SU-DHL-6 (cell line): Measurements from ENCODE around the gene RNF114.

Source experiments
- H2AFZ ChIP-seq: fragments of 200-600 bp; sonication (generic); 2 replicates; pipeline ENCODE4 v1.6.1; 2014; ENCODE audit warnings: low read depth, mild to moderate bottlenecking, moderate library complexity, mixed read lengths, antibody characterized with exemption, low read length; ENCODE audit not compliant: severe bottlenecking
- H3F3A ChIP-seq: fragments of 200-600 bp; shearing (Covaris generic); 2 replicates; pipeline ENCODE4 v1.6.0; 2016; ENCODE audit warnings: antibody characterized with exemption, mild to moderate bottlenecking; ENCODE audit not compliant: insufficient read depth
- H3K27ac ChIP-seq: fragments of 200-600 bp; sonication (generic); 2 replicates; pipeline ENCODE4 v1.5.1; 2016; ENCODE audit warnings: low read depth, mild to moderate bottlenecking, low read length, moderate library complexity, mixed read lengths
- H3K27me3 ChIP-seq: fragments of 200-600 bp; sonication (generic), shearing (Covaris generic); 2 replicates; pipeline ENCODE4 v1.6.0; 2014; ENCODE audit warnings: mild to moderate bottlenecking, low read length
- H3K36me3 ChIP-seq: fragments of 200-600 bp; sonication (generic); 2 replicates; pipeline ENCODE4 v1.6.1; 2014; ENCODE audit warnings: mild to moderate bottlenecking, low read length, mixed read lengths
- H3K4me2 ChIP-seq: fragments of 300-600, 200-600 bp; shearing (Covaris generic), sonication (generic); 2 replicates; pipeline ENCODE4 v1.6.0; 2014; ENCODE audit warnings: low read length, low read depth, mild to moderate bottlenecking; ENCODE audit not compliant: poor library complexity, severe bottlenecking
- H3K4me3 ChIP-seq: fragments of 200-600 bp; sonication (generic); 2 replicates; pipeline ENCODE4 v1.5.1; 2014; ENCODE audit warnings: antibody characterized with exemption, low read length, mild to moderate bottlenecking, mixed read lengths; ENCODE audit not compliant: insufficient read depth, poor library complexity, severe bottlenecking
- H3K79me2 ChIP-seq: fragments of 200-600 bp; sonication (generic); 2 replicates; pipeline ENCODE4 v1.6.1; 2014; ENCODE audit warnings: mild to moderate bottlenecking, low read length, moderate library complexity; ENCODE audit not compliant: insufficient read depth
- H3K9ac ChIP-seq: fragments of 200-600 bp; sonication (generic); 2 replicates; pipeline ENCODE4 v1.7.0; 2014; ENCODE audit warnings: mild to moderate bottlenecking, low read length
- H3K9me2 ChIP-seq: fragments of 200-600 bp; sonication (generic); replicated peaks from 2 replicates; pipeline ENCODE4 v1.6.1; 2014; ENCODE audit warnings: low read length; ENCODE audit not compliant: insufficient read depth
- H3K9me3 ChIP-seq: fragments of 200-600 bp; sonication (generic); 2 replicates; pipeline ENCODE4 v1.6.1; 2014; ENCODE audit warnings: low read length, mixed read lengths; ENCODE audit not compliant: insufficient read depth
- H4K20me1 ChIP-seq: fragments of 200-600 bp; sonication (generic); 2 replicates; pipeline ENCODE4 v1.6.1; 2014; ENCODE audit warnings: low read depth, mild to moderate bottlenecking, antibody characterized with exemption, low read length, moderate library complexity, mixed read lengths
- EZH2phosphoT487 ChIP-seq: fragments of 200-600 bp; sonication (generic), shearing (Covaris generic); conservative IDR thresholded peaks from 2 replicates; pipeline ENCODE4 v1.6.1; 2018; ENCODE audit warnings: mild to moderate bottlenecking, antibody characterized with exemption, low read length, moderate library complexity, mixed read lengths
- TF ChIP-seq, protein P1 (sequence below): fragments of 200-600 bp; sonication (generic); IDR thresholded peaks from one replicate; pipeline ENCODE4 v1.5.1; 2017; ENCODE audit warnings: antibody characterized with exemption, mild to moderate bottlenecking, low read length, moderate library complexity; ENCODE audit not compliant: insufficient read depth, poor library complexity, severe bottlenecking

RNF114 gene

GRCh38 chr20:49925901-49926454 is 10.2 kb upstream of the RNF114 start:
- Histone ChIP-seq H2AFZ (no peak overlapping the region), H3F3A (no peaks in the 10 kb centered on the region), H3K79me2 (no peaks in the 10 kb centered on the region), H3K4me2 (no peak overlapping the region), H4K20me1 (no peaks in the 10 kb centered on the region), H3K4me3 (no peak overlapping the region), H3K9me3 (no peaks in the 10 kb centered on the region), H3K27ac (no peak overlapping the region), H3K27me3 (no peaks in the 10 kb centered on the region), H3K9me2 (no peaks in the 10 kb centered on the region), H3K36me3 (no peaks in the 10 kb centered on the region), H3K9ac (no peak overlapping the region)
- TF ChIP-seq EZH2phosphoT487, result no peak
- TF ChIP-seq, protein P1, sequence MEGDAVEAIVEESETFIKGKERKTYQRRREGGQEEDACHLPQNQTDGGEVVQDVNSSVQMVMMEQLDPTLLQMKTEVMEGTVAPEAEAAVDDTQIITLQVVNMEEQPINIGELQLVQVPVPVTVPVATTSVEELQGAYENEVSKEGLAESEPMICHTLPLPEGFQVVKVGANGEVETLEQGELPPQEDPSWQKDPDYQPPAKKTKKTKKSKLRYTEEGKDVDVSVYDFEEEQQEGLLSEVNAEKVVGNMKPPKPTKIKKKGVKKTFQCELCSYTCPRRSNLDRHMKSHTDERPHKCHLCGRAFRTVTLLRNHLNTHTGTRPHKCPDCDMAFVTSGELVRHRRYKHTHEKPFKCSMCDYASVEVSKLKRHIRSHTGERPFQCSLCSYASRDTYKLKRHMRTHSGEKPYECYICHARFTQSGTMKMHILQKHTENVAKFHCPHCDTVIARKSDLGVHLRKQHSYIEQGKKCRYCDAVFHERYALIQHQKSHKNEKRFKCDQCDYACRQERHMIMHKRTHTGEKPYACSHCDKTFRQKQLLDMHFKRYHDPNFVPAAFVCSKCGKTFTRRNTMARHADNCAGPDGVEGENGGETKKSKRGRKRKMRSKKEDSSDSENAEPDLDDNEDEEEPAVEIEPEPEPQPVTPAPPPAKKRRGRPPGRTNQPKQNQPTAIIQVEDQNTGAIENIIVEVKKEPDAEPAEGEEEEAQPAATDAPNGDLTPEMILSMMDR, result no peak

DNA sequence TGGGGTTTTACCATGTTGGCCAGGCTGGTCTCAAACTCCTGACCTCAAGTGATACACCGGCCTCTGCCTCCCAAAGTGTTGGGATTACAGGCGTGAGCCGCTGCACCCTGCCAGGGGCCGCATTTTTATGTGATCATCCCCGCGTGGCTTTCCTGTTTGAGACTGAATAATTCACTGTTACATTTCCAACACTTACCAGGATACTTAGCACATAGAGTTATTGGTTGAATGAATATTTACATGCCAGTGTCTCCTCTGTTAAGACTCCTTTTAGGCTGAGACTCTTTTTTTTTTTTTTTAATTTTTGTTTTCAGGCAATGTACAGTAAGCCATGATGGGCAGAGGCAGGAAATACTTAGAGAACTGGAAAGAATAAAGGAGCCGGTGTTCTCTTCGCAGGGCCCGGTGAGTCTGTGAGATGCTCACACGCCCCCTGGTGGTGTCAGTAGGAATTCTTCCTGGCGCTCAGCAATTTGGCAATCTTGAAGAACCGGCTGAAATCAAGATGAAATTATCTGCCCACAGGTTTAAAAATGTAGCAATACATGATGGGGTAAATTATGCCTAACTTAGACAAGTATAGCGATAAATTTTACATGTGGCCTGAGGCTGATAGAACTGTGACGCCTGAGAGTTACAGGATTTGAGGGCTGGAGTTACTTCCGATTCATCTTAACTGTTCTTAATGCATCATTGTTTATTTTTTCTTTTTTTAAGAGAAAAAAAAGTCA is 7.6 kb upstream of the RNF114 start:
- no peaks in the 10 kb centered on the region for H4K20me1 ChIP-seq
- no peak overlapping the region for H3K4me3 ChIP-seq
- H3K9me3 ChIP-seq, result no peaks in the 10 kb centered on the region
- no peaks in the 10 kb centered on the region for H3K27me3 ChIP-seq
- H3K4me2 ChIP-seq, result no peak overlapping the region
- H2AFZ ChIP-seq, result no peak overlapping the region
- H3K79me2 ChIP-seq, result no peaks in the 10 kb centered on the region
- TF ChIP-seq, protein P1, result peak; percentile 69
- no peak for TF ChIP-seq EZH2phosphoT487
- H3K9me2 ChIP-seq, result no peaks in the 10 kb centered on the region
- H3F3A ChIP-seq, result peaks cover 2% of the 10 kb centered on the region
- H3K36me3 ChIP-seq, result no peaks in the 10 kb centered on the region
- H3K9ac ChIP-seq, result no peak overlapping the region
- no peak overlapping the region for H3K27ac ChIP-seq

- H3K9ac ChIP-seq, result no peak overlapping the region
- no peak overlapping the region for H3K27ac ChIP-seq
- no peak overlapping the region for H3K4me3 ChIP-seq
- peaks cover 8% of the 10 kb centered on the region for H3F3A ChIP-seq
- H3K9me2 ChIP-seq, result no peaks in the 10 kb centered on the region
- H3K36me3 ChIP-seq, result no peaks in the 10 kb centered on the region
- no peaks in the 10 kb centered on the region for H3K27me3 ChIP-seq
- H2AFZ ChIP-seq, result no peak overlapping the region
- no peaks in the 10 kb centered on the region for H3K79me2 ChIP-seq
- H4K20me1 ChIP-seq, result no peaks in the 10 kb centered on the region
- TF ChIP-seq, protein P1, result no peak
- TF ChIP-seq EZH2phosphoT487, result no peak
- no peaks in the 10 kb centered on the region for H3K9me3 ChIP-seq
- no peak overlapping the region for H3K4me2 ChIP-seq
These were observed 7.1 kb upstream of the RNF114 start for GRCh38 chr20:49929142-49929494.
